OCI-LY3 (cell line): ENCODE measurements around the gene OCEL1.

ENCODE experiments used
- CTCF ChIP-seq: fragments of 200-600, 300-600 bp; sonication (generic); IDR thresholded peaks from 2 replicates; pipeline ENCODE4 v1.5.1; 2014; ENCODE audit warnings: antibody characterized with exemption, low read length, low read depth
- EZH2phosphoT487 ChIP-seq: fragments of 200-600 bp; shearing (Covaris generic); IDR thresholded peaks from 2 replicates; pipeline ENCODE4 v1.6.1; 2018; ENCODE audit warnings: antibody characterized with exemption, mixed run types, low read depth

- TF ChIP-seq CTCF (no peak), EZH2phosphoT487 (no peak)
These were observed 12.7 kb upstream of the OCEL1 start for GRCh38 chr19:17213334-17213733.
